HS-27A (cell line): ENCODE data around the gene PPT2.
"Not testable (repeated sequence)": the region's sequence is repeated elsewhere in the genome, so short reads cannot be mapped to it uniquely, and the experiment has no call there.

Source experiments
- DNase-seq: peaks from one replicate; pipeline ENCODE4 v3.0.0-alpha.2; 2012; ENCODE audit warnings: low read depth, missing footprints

PPT2 gene

GRCh38 chr6:32127717-32128592 lies 26.0 kb upstream of the PPT2 start, which contains the start of gene ATF6B:
ATF6B (minus strand) TSS chr6:32128246; CDS start chr6:32128207, 39 bp downstream.
- DNase-seq, result peak; percentile 98

GRCh38 chr6:32128751-32129296 lies 25.1 kb upstream of the PPT2 start:
- no peak for DNase-seq

- DNase-seq, result no peak
Measured at GRCh38 chr6:32129297-32130088, 24.4 kb upstream of the PPT2 start.

DNA sequence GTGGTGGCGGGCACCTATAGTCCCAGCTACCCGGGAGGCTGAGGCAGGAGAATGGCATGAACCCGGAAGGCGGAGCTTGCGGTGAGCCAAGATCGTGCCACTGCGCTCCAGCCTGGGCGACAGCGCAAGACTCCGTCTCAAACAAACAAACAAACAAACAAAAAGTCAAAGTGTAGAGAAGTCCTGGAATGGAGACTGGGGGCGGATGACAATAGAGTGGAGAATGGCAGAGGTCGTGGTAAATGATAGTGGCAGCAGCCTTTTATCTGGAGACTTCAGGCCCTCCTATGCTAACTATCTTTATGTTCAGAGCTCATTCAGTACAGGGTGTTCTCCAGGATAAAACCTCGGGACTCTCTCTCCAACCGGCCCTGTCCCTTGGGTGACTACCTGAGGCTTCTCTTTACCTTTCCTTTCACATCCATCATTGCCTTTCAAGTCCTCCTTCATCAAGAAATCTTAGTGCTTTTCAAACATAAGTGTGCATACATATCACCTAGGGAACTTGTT lies 22.4 kb upstream of the PPT2 start:
- DNase-seq, result no peak

- DNase-seq, result no peak
Measured at GRCh38 chr6:32132110-32132509, 21.8 kb upstream of the PPT2 start.

- DNase-seq, result no peak
Measured at GRCh38 chr6:32133786-32134185, 20.2 kb upstream of the PPT2 start.

DNA sequence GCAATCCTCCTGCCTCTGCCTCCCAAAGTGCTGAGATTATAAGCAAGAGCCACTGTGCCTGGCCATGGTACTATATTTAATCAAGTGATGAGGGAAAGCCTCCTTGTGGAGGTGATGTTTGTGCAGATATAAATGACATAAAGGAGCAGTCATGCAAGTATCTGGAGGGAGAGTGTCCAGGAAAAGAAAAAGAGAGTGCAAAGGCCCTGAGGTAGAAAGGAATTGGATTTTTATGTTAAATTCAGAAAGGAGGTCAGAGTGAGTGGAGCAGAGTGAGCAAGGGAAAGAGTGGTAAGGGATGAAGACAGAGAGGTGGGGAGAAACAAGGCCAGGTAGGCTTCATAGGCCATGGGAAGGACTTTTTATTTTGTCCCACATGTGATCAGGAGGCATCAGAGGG lies 16.5 kb upstream of the PPT2 start:
- DNase-seq, result no peak

DNA sequence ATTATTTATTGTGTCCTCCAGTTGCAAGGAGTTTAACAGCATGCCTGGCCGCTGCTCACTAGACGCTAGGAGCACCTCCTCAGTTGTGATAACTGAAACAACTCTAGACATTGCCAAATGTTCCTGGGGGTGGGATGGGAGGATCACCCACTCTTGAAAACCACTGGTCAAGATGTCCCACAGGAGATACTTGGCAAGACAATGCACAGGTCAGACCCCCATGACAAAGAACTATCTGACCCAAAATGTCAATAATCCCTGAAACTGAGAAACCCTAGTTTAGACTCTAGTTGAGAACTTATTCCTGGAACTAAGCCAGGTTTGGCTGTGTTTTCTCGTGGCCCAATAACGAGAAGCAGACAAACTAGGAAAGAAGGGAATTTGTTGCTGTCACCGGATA lies 14.4 kb upstream of the PPT2 start:
- no peak for DNase-seq

- DNase-seq, result no peak
Measured at GRCh38 chr6:32140420-32141046, 13.4 kb upstream of the PPT2 start.

DNA sequence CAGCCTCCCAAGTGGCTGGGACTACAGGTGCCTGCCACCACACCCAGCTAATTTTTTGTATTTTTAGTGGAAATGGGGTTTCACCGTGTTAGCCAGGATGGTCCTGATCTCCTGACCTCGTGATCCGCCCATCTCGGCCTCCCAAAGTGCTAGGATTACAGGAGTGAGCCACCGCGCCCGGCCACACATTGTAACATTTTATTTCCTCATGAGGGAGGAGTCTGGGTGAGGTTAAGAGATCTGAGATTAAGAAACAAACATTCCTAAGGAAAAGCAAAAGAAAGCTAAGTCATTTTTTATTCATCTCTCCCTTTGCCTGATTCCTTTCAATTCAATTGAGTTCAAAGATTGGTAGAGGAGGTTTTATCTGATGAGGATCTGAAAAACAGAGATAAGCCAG lies 9.7 kb upstream of the PPT2 start:
- not testable (repeated sequence) for DNase-seq

- DNase-seq, result no peak
Measured at GRCh38 chr6:32146287-32146686, 7.7 kb upstream of the PPT2 start.

GRCh38 chr6:32146687-32147086 lies 7.3 kb upstream of the PPT2 start:
- no peak for DNase-seq

DNA sequence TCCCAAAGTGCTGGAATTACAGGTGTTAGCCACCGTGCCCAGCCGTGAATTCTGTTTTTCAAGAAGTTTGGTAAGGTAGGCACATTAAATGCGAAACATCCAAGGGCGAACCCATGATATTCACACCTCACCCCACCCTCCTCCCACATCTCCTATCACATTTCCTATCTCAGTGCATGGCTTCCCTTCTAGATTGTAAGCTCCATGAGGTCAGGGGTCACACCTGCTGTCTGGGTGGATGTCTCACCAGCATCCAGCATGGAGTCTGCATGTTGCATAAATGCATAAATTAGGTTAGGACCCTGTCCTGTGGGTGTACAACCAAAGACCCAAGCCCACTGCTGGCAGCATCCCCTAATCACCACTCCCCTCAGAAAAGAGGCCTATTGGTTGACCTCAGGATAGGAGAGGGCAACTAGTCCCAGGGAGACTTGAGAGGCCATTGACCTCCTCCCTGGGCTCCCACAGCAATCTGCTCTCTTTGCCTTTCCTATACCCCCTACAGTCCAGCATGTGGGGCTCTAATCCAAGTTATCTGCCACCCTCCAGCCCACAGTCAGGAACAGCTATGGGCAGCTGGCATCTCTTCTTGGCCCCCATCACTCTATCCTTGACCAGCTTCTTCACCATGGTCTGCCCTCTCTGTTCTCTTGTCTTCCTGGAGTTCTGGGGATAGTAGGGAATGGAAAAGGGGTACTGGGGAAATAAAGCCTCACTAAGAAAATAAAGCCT lies 6.4 kb upstream of the PPT2 start:
- no peak for DNase-seq

DNA sequence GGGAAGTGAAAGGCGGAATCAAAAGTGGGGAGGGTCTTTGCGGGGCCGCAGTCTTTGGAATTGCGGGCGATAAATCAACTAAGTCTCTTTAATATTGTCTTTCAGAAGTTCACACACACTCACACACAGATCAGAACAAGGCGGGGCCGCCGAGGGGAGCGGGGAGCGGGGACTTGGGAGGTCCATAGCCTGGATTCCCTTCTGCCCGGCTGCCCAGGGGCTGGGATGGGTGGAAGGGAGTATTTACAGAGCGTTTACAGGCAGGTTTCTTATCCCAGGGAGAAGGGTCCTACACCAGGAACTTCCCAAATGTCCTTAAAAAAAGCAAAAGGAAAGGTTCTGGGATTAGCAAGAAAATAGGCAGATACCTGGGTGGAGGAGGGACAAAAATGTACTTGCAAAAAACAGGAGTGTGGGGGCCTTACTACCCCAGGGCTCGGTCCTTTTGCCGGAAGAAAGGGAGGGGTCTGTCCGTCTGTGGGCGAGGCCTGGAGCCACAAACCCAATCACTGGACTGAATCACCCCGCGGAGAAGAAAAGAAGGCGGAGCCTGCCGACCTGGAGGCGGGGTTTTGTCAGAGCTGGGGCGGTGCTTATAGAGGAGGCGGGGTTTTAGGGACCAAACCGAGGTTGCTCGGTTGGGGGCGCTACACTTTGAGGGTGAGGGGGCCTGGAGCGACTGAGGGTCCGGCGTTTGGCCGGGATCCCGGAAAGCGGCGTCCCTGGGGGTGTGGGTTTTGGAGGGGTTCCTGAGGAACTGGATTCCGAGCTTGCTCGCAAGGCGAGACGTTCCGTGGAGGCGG lies 5.5 kb upstream of the PPT2 start:
- DNase-seq, result no peak

DNA sequence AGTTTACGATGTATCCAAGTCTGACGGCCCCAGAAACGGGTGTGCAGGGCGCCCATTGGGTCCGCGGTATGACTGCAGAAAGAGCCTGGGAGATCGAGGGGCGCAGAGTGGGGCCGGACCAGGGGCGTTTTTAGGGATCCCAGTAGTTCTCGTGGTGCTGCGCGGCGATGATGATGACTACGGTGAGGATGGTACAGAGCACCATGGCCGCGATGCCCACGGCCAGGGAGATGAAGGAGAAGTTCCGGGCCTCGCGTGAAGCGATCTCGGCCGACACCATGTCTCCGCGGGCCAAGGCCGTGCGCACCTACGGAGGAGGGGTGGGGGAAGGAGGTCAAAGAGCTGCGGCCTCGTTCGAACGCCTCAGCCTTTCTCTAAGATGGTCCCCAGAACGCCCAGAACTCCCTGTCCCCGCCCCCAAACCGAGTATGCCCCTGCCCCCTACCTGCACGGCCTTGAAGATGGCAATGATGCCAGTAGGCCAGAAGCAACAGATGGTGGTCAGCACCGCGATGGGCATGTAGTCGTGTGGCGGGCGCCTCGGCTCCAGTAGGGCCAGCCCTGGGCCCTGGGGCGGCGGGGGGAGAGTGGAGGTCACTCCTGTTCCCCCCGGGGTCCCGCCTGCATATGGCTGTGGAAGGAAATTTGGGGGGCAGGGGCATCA lies 4.7 kb upstream of the PPT2 start:
- DNase-seq, result no peak

DNA sequence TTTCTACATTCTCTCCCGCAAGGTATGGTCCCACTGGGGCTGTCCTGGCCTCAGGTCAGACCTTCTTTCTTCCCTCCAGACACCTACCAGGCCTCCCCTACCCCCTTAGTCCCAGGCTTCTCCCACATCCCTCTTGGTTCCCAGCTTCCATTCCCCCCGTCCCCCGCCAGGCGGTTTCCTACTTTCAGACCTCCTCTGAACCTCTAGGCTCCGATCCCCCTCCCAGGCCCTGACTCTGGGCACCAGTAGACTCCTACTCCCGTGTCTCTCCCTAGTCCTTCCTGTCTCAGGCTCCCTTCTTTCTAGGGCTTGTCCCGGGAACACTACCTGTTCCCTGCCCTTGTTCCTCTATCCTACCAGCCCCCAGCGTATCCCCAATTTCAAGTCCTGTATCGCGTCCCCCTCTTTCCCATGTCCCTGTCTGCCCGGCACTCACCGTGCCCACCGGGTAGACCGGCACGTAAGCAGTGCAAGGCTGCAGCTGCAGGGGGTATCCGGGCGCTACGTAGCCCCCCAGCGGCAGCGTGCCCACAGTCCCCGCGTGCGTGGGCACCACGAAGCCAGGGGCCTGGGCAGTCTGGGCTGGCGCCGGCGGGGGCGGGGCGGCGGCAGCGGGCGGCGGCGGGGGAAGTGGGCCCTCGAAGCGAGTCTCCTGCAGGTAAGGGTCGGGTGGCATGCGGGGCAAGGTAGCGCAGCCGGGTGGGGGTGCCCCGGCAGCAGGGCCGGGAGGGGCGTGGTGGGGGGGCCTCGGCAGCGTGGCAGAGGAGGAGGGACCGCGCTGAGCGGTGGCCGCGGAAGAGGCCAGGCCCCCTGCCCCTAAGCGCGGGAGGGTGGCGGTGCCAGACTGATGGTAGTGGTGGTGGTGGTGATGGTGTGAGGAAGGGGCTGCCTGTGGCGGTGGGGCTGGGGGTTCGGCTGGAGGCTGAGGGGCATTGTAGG lies 3.7 kb upstream of the PPT2 start:
- no peak for DNase-seq

DNA sequence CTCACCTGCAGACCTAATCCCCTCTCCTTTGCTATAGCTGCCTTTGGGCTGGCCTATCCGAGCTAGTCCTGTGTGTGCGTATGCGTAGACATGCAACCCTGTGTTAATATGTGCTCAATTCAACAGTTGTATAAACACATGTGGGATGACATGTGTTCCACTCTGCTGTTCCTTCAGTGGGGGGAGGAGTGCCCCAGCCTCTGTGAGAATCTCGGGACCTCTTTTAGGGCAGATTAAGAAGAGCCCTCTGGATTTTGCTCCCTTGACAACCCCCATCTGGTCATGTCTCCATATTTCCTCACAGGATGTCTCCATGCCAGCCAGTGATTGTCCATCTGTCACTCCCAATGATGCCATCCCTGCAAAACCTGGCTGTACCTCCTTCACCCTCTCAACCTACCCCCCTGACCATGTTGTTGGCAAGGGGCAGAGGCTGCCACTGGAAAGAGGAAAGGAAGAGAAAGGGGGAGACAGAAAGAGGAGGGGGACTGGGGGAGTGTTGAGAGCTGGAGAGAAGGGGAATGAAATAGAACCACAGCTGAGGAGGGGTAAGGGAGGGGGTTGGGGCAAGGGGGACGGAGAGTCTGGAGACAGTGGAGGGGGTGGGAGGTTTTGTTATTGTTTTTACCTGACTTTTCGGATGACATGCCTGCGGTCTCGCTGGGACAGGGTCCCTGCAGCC lies 2.6 kb upstream of the PPT2 start:
- no peak for DNase-seq
